ENCODE data around the gene UNC5B.
A peak's percentile ranks its signal among the peaks of the same experiment; 100 is the strongest.

DNA sequence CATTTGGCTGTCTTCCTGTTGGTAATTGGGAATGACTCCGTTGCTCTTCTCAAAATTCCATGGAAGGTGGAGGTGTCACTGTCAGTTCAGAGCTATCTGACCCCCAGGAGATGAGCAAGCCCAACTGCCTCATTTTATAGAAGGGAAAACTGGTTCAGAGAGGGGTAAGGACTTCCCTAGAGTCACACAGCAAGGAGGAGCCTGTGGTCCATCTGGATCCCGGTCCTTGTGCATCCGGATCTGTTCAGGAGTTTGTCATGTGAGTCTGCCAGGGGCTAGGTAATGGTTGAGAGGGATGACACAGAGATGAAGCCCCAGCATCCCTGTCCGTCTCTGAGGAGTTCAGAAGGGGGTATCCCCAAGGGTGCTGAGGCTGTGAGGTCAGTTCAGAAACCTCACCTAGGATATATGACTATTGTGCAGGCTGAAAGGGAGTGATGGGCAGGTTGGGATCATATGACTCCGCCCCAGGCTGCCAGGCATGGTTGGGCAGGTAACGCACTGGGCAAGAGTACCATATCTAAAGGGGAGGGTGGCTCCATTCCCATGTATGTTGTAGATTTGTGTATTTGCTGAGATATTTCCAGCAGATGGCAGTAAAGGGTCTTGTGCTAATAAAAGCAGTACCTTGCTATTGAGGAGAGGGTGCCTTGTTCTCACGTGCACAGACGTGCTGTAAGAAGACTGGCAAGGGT is 90.7 kb downstream of the UNC5B start:
- TF ChIP-seq CTCF (conservative IDR thresholded peaks at IDR 0.05): peak; percentile 78
- no peak for TF ChIP-seq ZFX (IDR thresholded peaks at IDR 0.05)
